PC-3 (cell line): ENCODE data around the gene HIVEP3. TPM values are rescaled to one million over a fixed set of nuclear protein-coding genes. Genes with fewer than 3 reads are reported as not detected.
A peak's percentile ranks its signal among the peaks of the same experiment; 100 is the strongest.

Experiments used
- ATAC-seq: fragments of 200-7000 bp; cut with Tn5 transposase; 2 replicates; pipeline ENCODE4 v1.9.1; 2020; ENCODE audit warnings: mild to moderate bottlenecking, moderate library complexity
- BruUV-seq: library from RNA; stranded (reverse); fragments of 400-500 nt; replicated peaks from 2 replicates; lab custom pipeline; 2021; lab: Mats Ljungman, UMichigan
- CTCF ChIA-PET: fragments of 300-600 bp; sonication (Branson Sonifier 250); formaldehyde crosslinking; loops from one replicate; lab custom pipeline; 2022; ENCODE audit warnings: antibody characterized with exemption; lab: Charles Lee
- POLR2A ChIA-PET: fragments of 300-600 bp; sonication (Branson Sonifier 250); formaldehyde crosslinking; loops from one replicate; lab custom pipeline; 2022; ENCODE audit warnings: antibody characterized with exemption; ENCODE audit not compliant: unreplicated experiment; lab: Charles Lee
- DNase-seq: peaks from one replicate; pipeline ENCODE4 v3.0.0-alpha.2; 2015
- H2AFZ ChIP-seq: fragments of 300-600 bp; sonication (generic); 2 replicates; pipeline ENCODE4 v1.6.0; 2016; ENCODE audit warnings: antibody characterized with exemption, low read length
- H3F3A ChIP-seq: fragments of 300-600 bp; sonication (generic); one replicate; pipeline ENCODE4 v1.6.0; 2017; ENCODE audit warnings: antibody characterized with exemption, low read length, control low read depth, mild to moderate bottlenecking; ENCODE audit not compliant: unreplicated experiment
- H3K27ac ChIP-seq: fragments of 300-600 bp; sonication (generic); 2 replicates; pipeline ENCODE4 v1.5.1; 2016; ENCODE audit warnings: mild to moderate bottlenecking, low read length
- H3K27me3 ChIP-seq: fragments of 300-600 bp; sonication (generic); 2 replicates; pipeline ENCODE4 v1.6.1; 2016; ENCODE audit warnings: low read length, mixed read lengths
- H3K36me3 ChIP-seq: fragments of 300-600 bp; sonication (generic); 2 replicates; pipeline ENCODE4 v1.6.1; 2016; ENCODE audit warnings: low read depth, mixed run types, low read length, mixed read lengths
- H3K4me1 ChIP-seq: fragments of 300-600 bp; sonication (generic); 2 replicates; pipeline ENCODE4 v1.5.1; 2016; ENCODE audit warnings: low read length; ENCODE audit not compliant: insufficient read depth
- H3K4me2 ChIP-seq: fragments of 300-600 bp; sonication (generic); 2 replicates; pipeline ENCODE4 v1.6.0; 2016; ENCODE audit warnings: low read length
- H3K4me3 ChIP-seq: fragments of 300-600 bp; sonication (generic); 2 replicates; pipeline ENCODE4 v1.5.1; 2016; ENCODE audit warnings: mild to moderate bottlenecking, low read length, mixed read lengths
- H3K79me2 ChIP-seq: fragments of 300-600 bp; sonication (generic); 2 replicates; pipeline ENCODE4 v1.6.1; 2017; ENCODE audit warnings: low read length, mixed read lengths
- H3K9ac ChIP-seq: fragments of 300-600 bp; sonication (generic); 2 replicates; pipeline ENCODE4 v1.6.0; 2016; ENCODE audit warnings: mild to moderate bottlenecking, low read length
- H3K9me2 ChIP-seq: fragments of 300-600 bp; sonication (generic); replicated peaks from 2 replicates; pipeline ENCODE4 v1.6.1; 2016; ENCODE audit warnings: mixed run types, low read length, mixed read lengths
- H3K9me3 ChIP-seq: fragments of 300-600 bp; sonication (generic); 2 replicates; pipeline ENCODE4 v1.6.1; 2016; ENCODE audit warnings: low read length, mixed read lengths
- H4K20me1 ChIP-seq: fragments of 300-600 bp; sonication (generic); 2 replicates; pipeline ENCODE4 v1.6.1; 2016; ENCODE audit warnings: low read length, mixed read lengths
- CTCF ChIP-seq: fragments of 300-600 bp; sonication (generic); conservative IDR thresholded peaks from 2 replicates; pipeline ENCODE4 v1.5.1; 2017; ENCODE audit warnings: antibody characterized with exemption, low read depth, mild to moderate bottlenecking, low read length
- EZH2 ChIP-seq: fragments of 300-600 bp; sonication (generic); IDR thresholded peaks from one replicate; pipeline ENCODE4 v1.6.1; 2017; ENCODE audit warnings: antibody characterized with exemption, mild to moderate bottlenecking, low read length; ENCODE audit not compliant: unreplicated experiment
- EZH2phosphoT487 ChIP-seq: fragments of 300-600 bp; sonication (generic); IDR thresholded peaks from 2 replicates; pipeline ENCODE4 v1.6.1; 2018; ENCODE audit warnings: mild to moderate bottlenecking, antibody characterized with exemption, low read length, borderline replicate concordance
- intact Hi-C: fragments of 100-400 bp; cut with micrococcal nuclease; formaldehyde crosslinking; loops from 2 replicates; pipeline ENCODE4 v1.9.0; 2023
- total RNA-seq: library from RNA; depleted of rRNA; stranded (reverse); fragments of >200 nt; gene quantifications from 2 replicates; pipeline ENCODE4 v1.2.3, GENCODE V29; 2014

Gene HIVEP3
- total RNA-seq, 1 experiment from 2014 or later, result 9.8 TPM

DNA sequence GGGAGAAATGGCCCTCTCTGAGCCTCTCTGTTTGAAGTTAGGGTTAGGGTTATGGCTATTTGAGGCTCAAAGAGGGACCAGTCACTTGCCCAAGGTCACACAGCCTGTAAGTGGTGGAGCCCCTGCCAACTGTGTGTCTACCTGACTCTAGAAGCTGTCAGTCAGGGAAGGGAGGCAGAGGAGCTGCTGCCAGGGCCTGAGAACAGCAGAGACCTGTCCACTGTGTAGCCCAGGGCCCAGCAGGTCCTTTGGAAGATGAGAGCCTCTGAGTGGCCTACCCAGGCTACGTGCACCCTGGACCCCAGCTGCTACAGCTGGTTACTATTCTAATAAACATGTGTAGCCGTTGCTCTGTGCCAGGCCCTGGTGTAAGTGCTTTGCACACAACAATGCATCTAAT, 419.1 kb downstream of the HIVEP3 start:
- ChIA-PET CTCF (no interaction called here), POLR2A (no interaction called here)
- no peak overlapping the region for H3K4me3 ChIP-seq
- no peaks in the 10 kb centered on the region for H3K36me3 ChIP-seq
- no peaks in the 10 kb centered on the region for H3K9me2 ChIP-seq
- H3K4me1 ChIP-seq, result peaks cover 59% of the 10 kb centered on the region
- no peaks in the 10 kb centered on the region for H4K20me1 ChIP-seq
- no peak overlapping the region for H3K9ac ChIP-seq
- DNase-seq, result no peak
- intact Hi-C loops, result no loop called here
- H3K4me2 ChIP-seq, result no peak overlapping the region
- no peaks in the 10 kb centered on the region for H3F3A ChIP-seq
- TF ChIP-seq EZH2 (no peak), CTCF (no peak), EZH2phosphoT487 (no peak)
- H3K79me2 ChIP-seq, result no peaks in the 10 kb centered on the region
- ATAC-seq, result no peak
- no TSS peak for BruUV-seq
- H3K9me3 ChIP-seq, result no peaks in the 10 kb centered on the region
- H3K27ac ChIP-seq, result no peak overlapping the region
- no peaks in the 10 kb centered on the region for H3K27me3 ChIP-seq
- H2AFZ ChIP-seq, result no peak overlapping the region

- CTCF ChIA-PET, result no interaction called here
- no peaks in the 10 kb centered on the region for H3K36me3 ChIP-seq
- H3K9me3 ChIP-seq, result no peaks in the 10 kb centered on the region
- DNase-seq, result peak; percentile 76
- POLR2A ChIA-PET, result no interaction called here
- no peaks in the 10 kb centered on the region for H4K20me1 ChIP-seq
- no peak overlapping the region for H3K4me3 ChIP-seq
- H3K79me2 ChIP-seq, result no peaks in the 10 kb centered on the region
- no peak overlapping the region for H2AFZ ChIP-seq
- H3K9me2 ChIP-seq, result no peaks in the 10 kb centered on the region
- H3F3A ChIP-seq, result no peaks in the 10 kb centered on the region
- H3K4me1 ChIP-seq, result peaks cover 51% of the 10 kb centered on the region
- peak; percentile 18 for ATAC-seq
- peak overlapping the region; percentile 60 for H3K27ac ChIP-seq
- TF ChIP-seq EZH2phosphoT487 (no peak), EZH2 (no peak), CTCF (no peak)
- no TSS peak for BruUV-seq
- H3K4me2 ChIP-seq, result peak overlapping the region; percentile 68
- intact Hi-C loops, result no loop called here
- H3K27me3 ChIP-seq, result no peaks in the 10 kb centered on the region
- no peak overlapping the region for H3K9ac ChIP-seq
Observed at GRCh38 chr1:41498804-41499203, 419.9 kb downstream of the HIVEP3 start.

DNA sequence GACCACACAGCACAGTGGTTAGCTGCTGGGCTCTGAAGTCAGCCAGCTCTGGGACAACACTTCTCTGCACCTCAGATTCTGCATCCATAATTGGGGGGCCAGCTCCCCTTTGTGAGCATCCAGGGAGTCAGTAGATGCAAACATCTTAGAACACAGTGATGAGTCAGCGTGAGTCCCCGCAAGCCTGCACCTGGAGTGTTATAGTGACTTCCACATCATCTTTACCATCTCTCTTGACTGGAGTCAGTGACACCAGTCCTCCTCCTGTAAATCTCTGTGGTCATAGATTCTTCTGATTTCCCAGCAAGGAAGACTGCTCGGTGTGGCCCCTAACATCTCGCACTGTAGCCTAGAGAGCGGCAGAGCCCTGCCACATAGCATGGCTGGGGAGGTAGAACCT, 420.3 kb downstream of the HIVEP3 start:
- Histone ChIP-seq H3K79me2 (no peaks in the 10 kb centered on the region), H3K4me3 (no peak overlapping the region), H3K9me3 (no peaks in the 10 kb centered on the region), H3F3A (no peaks in the 10 kb centered on the region), H3K36me3 (no peaks in the 10 kb centered on the region), H3K9me2 (no peaks in the 10 kb centered on the region), H3K27ac (peak overlapping the region; percentile 60), H3K9ac (no peak overlapping the region), H3K27me3 (no peaks in the 10 kb centered on the region), H3K4me2 (peak overlapping the region; percentile 68), H4K20me1 (no peaks in the 10 kb centered on the region), H2AFZ (no peak overlapping the region), H3K4me1 (peaks cover 48% of the 10 kb centered on the region)
- ATAC-seq, result peak; percentile 10
- intact Hi-C loops, result no loop called here
- DNase-seq, result peak; percentile 70
- POLR2A ChIA-PET, result no interaction called here
- TF ChIP-seq EZH2phosphoT487, result no peak
- no peak for TF ChIP-seq EZH2
- TF ChIP-seq CTCF, result no peak
- CTCF ChIA-PET, result no interaction called here
- no TSS peak for BruUV-seq
